Measurements from ENCODE around the gene SPEF1.

DNA sequence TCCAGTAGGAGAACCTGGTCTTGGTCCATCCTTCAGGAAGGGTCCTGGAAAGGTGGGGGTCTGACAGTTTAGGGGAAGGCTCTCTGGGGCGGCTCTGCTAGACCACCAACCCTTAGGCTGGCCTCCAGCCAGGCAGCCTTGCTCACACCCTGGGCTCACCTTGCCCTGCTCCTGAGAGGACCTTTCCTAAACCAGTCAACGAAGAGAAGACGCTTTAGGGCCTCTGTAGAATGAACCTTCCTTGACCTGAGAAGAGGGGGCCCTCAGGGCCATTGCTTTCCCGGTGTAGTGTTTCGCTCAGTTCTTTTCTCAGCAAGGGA, 15.9 kb upstream of the SPEF1 start:
- no peak for TF ChIP-seq TARDBP (IDR thresholded peaks at IDR 0.05)
- TF ChIP-seq SP1 (IDR thresholded peaks at IDR 0.05), result no peak
- TF ChIP-seq FOXK2 (IDR thresholded peaks at IDR 0.05), result no peak
- no peak for TF ChIP-seq L3MBTL2 (conservative IDR thresholded peaks at IDR 0.05)
- no peak for TF ChIP-seq BHLHE40 (IDR thresholded peaks at IDR 0.05; ENCODE audit: borderline replicate concordance)
- no peak for TF ChIP-seq FOXM1 (IDR thresholded peaks at IDR 0.05; ENCODE audit: borderline replicate concordance)
- no peak for TF ChIP-seq LEF1 (IDR thresholded peaks at IDR 0.05; ENCODE audit: borderline replicate concordance)
- TF ChIP-seq ARNT (IDR thresholded peaks at IDR 0.05), result no peak
- no peak for TF ChIP-seq FOXA1 (IDR thresholded peaks at IDR 0.05)
- no peak for TF ChIP-seq SUZ12 (IDR thresholded peaks at IDR 0.05)
- no peak for TF ChIP-seq ELF4 (IDR thresholded peaks at IDR 0.05)
